ENCODE results near the gene OR8G1.

OR8G1 gene

GRCh38 chr11:124240621-124241397 is at the start of gene OR8G1:
OR8G1 (plus strand) TSS chr11:124241095; CDS start chr11:124249676, 8,581 bp downstream.
- H3K4me1 ChIP-seq (ENCODE audit: low read length) = no peaks in the 10 kb centered on the region
- H3K36me3 ChIP-seq (replicated peaks; ENCODE audit: low read depth, low read length) = no peaks in the 10 kb centered on the region
- no peak within 1 kb of the TSS for H3K4me3 ChIP-seq (ENCODE audit: low read length)
- H3K9me3 ChIP-seq (ENCODE audit: insufficient read depth, low read length) = no peaks in the 10 kb centered on the region
- TF ChIP-seq EZH2phosphoT487 (IDR thresholded peaks at IDR 0.05; ENCODE audit: low read depth) (no peak), CTCF (IDR thresholded peaks at IDR 0.05; ENCODE audit: low read depth, low read length) (no peak)
- no peak within 1 kb of the TSS for H3K9ac ChIP-seq (ENCODE audit: low read length)
- no peak within 1 kb of the TSS for H3K27ac ChIP-seq (ENCODE audit: low read length)
- no peaks in the 10 kb centered on the region for H4K20me1 ChIP-seq (ENCODE audit: insufficient read depth, low read length)
- H3K4me2 ChIP-seq (ENCODE audit: low read length) = no peak within 1 kb of the TSS
- no peaks in the 10 kb centered on the region for H3K79me2 ChIP-seq (ENCODE audit: low read length)
- H3K27me3 ChIP-seq (ENCODE audit: low read depth, low read length) = no peaks in the 10 kb centered on the region
- no peak within 1 kb of the TSS for H2AFZ ChIP-seq (ENCODE audit: low read depth, low read length)

- Histone ChIP-seq H3K4me3 (ENCODE audit: low read length) (peak overlapping the region; percentile 10; the same call in 1 of the 2 replicates), H3K9ac (ENCODE audit: low read length) (no peak overlapping the region), H3K79me2 (ENCODE audit: low read length) (no peaks in the 10 kb centered on the region), H3K27ac (ENCODE audit: low read length) (peak overlapping the region; percentile 39), H3K36me3 (replicated peaks; ENCODE audit: low read depth, low read length) (no peaks in the 10 kb centered on the region), H4K20me1 (ENCODE audit: insufficient read depth, low read length) (no peaks in the 10 kb centered on the region), H2AFZ (ENCODE audit: low read depth, low read length) (0 out of 2 replicates have a peak overlapping the region, but pooled peaks have one; percentile 33), H3K4me2 (ENCODE audit: low read length) (peak overlapping the region; percentile 51), H3K27me3 (ENCODE audit: low read depth, low read length) (peaks cover 7% of the 10 kb centered on the region; the same call in 1 of the 2 replicates), H3K4me1 (ENCODE audit: low read length) (peaks cover 24% of the 10 kb centered on the region), H3K9me3 (ENCODE audit: insufficient read depth, low read length) (no peaks in the 10 kb centered on the region)
- TF ChIP-seq CTCF (IDR thresholded peaks at IDR 0.05; ENCODE audit: low read depth, low read length) (no peak), EZH2phosphoT487 (IDR thresholded peaks at IDR 0.05; ENCODE audit: low read depth) (no peak)
These were observed 47.5 kb upstream of the OR8G1 start for GRCh38 chr11:124193221-124194010.

GRCh38 chr11:124194293-124195188 is 46.4 kb upstream of the OR8G1 start:
- peaks cover 24% of the 10 kb centered on the region for H3K4me1 ChIP-seq (ENCODE audit: low read length)
- H2AFZ ChIP-seq (ENCODE audit: low read depth, low read length) = no peak overlapping the region
- H3K79me2 ChIP-seq (ENCODE audit: low read length) = no peaks in the 10 kb centered on the region
- H4K20me1 ChIP-seq (ENCODE audit: insufficient read depth, low read length) = no peaks in the 10 kb centered on the region
- no peaks in the 10 kb centered on the region for H3K9me3 ChIP-seq (ENCODE audit: insufficient read depth, low read length)
- no peak for TF ChIP-seq CTCF (IDR thresholded peaks at IDR 0.05; ENCODE audit: low read depth, low read length)
- TF ChIP-seq EZH2phosphoT487 (IDR thresholded peaks at IDR 0.05; ENCODE audit: low read depth) = no peak
- peaks cover 7% of the 10 kb centered on the region; the same call in 1 of the 2 replicates for H3K27me3 ChIP-seq (ENCODE audit: low read depth, low read length)
- H3K36me3 ChIP-seq (replicated peaks; ENCODE audit: low read depth, low read length) = no peaks in the 10 kb centered on the region
- peak overlapping the region; percentile 2; the same call in 1 of the 2 replicates for H3K4me2 ChIP-seq (ENCODE audit: low read length)
- H3K9ac ChIP-seq (ENCODE audit: low read length) = no peak overlapping the region
- H3K27ac ChIP-seq (ENCODE audit: low read length) = no peak overlapping the region
- no peak overlapping the region for H3K4me3 ChIP-seq (ENCODE audit: low read length)
